ENCODE data around the gene GSE1. TPM values are rescaled to one million over a fixed set of nuclear protein-coding genes. Genes with fewer than 3 reads are reported as not detected.

GSE1 gene
- total RNA-seq, 1 donor from 2014 or later, result 101 TPM

- Mint-ChIP-seq H3K4me3 (no peak overlapping the region), H3K36me3 (peaks cover 7% of the 10 kb centered on the region), H3K27me3 (no peaks in the 10 kb centered on the region), H3K27ac (no peak overlapping the region), H3K9me3 (no peaks in the 10 kb centered on the region), H3K4me1 (ENCODE audit: unreplicated experiment) (peaks cover 15% of the 10 kb centered on the region)
- no peak for DNase-seq (ENCODE audit: extremely low spot score, unreplicated experiment)
- TF ChIP-seq, protein P1, sequence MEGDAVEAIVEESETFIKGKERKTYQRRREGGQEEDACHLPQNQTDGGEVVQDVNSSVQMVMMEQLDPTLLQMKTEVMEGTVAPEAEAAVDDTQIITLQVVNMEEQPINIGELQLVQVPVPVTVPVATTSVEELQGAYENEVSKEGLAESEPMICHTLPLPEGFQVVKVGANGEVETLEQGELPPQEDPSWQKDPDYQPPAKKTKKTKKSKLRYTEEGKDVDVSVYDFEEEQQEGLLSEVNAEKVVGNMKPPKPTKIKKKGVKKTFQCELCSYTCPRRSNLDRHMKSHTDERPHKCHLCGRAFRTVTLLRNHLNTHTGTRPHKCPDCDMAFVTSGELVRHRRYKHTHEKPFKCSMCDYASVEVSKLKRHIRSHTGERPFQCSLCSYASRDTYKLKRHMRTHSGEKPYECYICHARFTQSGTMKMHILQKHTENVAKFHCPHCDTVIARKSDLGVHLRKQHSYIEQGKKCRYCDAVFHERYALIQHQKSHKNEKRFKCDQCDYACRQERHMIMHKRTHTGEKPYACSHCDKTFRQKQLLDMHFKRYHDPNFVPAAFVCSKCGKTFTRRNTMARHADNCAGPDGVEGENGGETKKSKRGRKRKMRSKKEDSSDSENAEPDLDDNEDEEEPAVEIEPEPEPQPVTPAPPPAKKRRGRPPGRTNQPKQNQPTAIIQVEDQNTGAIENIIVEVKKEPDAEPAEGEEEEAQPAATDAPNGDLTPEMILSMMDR (conservative IDR thresholded peaks at IDR 0.05), result no peak
Observed at GRCh38 chr16:85650135-85650843, 37.2 kb downstream of the GSE1 start.

- peaks cover 4% of the 10 kb centered on the region for H3K36me3 Mint-ChIP-seq
- TF ChIP-seq, protein P1 (conservative IDR thresholded peaks at IDR 0.05), result no peak
- no peak overlapping the region for H3K27ac Mint-ChIP-seq
Observed at GRCh38 chr16:85650844-85651628, 37.9 kb downstream of the GSE1 start.

DNA sequence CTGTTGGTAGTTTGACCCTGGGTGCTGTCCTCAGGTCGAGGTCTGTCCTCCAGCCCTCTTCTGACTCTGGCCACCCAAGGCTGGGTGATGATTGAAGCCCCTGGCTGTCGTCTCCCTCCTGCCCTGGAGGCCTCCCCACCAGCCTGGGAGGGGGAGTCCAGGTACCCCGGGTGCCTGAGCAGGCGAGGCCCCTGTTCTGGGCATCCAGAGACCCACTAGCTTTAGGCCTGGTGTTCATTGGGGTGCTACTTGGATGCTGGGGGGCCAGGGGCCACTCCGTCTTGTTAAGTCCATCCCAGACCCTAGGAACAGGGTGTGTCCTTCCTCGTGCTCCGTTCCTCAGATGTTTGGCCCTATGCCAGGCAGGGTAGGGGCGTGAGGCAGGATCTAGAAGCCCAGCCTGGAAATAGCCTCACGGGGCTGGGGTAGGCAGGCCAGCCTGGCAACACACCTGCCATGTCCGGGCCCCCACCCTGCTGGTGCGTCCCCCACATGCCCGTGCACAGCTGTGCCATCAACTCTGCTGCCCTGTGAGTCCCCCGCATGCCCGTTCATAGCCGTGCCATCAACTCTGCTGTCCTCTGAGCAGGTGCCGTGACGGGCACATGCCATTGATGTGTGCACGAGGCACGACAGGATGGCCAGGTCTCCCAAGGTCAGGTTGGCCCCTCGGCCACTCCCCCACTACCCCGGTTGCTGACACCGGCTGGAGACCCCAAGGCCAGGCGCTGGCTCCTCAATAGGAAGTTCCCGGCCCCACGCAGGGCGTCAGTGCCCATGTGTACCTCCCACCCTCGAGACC, 38.7 kb downstream of the GSE1 start:
- Mint-ChIP-seq H3K4me3 (peak overlapping the region; percentile 72), H3K27ac (peak overlapping the region; percentile 74), H3K4me1 (ENCODE audit: unreplicated experiment) (peaks cover 15% of the 10 kb centered on the region), H3K36me3 (peaks cover 4% of the 10 kb centered on the region), H3K9me3 (no peaks in the 10 kb centered on the region), H3K27me3 (no peaks in the 10 kb centered on the region)
- TF ChIP-seq, protein P1 (conservative IDR thresholded peaks at IDR 0.05), result no peak
- DNase-seq (ENCODE audit: extremely low spot score, unreplicated experiment), result no peak

More at GRCh38 chr16:85650844-85651628, 37.9 kb downstream of the GSE1 start:
- Mint-ChIP-seq H3K27me3 (no peaks in the 10 kb centered on the region), H3K4me3 (no peak overlapping the region), H3K9me3 (no peaks in the 10 kb centered on the region), H3K4me1 (ENCODE audit: unreplicated experiment) (peaks cover 15% of the 10 kb centered on the region)
- DNase-seq (ENCODE audit: extremely low spot score, unreplicated experiment), result no peak

- peaks cover 15% of the 10 kb centered on the region for H3K4me1 Mint-ChIP-seq (ENCODE audit: unreplicated experiment)
- TF ChIP-seq, protein P1 (conservative IDR thresholded peaks at IDR 0.05), result no peak
Observed at GRCh38 chr16:85652431-85653221, 39.5 kb downstream of the GSE1 start.

More at GRCh38 chr16:85652431-85653221, 39.5 kb downstream of the GSE1 start:
- no peak for DNase-seq (ENCODE audit: extremely low spot score, unreplicated experiment)
- Mint-ChIP-seq H3K27me3 (no peaks in the 10 kb centered on the region), H3K36me3 (peaks cover 6% of the 10 kb centered on the region), H3K9me3 (no peaks in the 10 kb centered on the region), H3K27ac (peak overlapping the region; percentile 74), H3K4me3 (peak overlapping the region; percentile 72)

Data from type B pancreatic cell (in vitro differentiated cells).